ENCODE results near the gene HOTAIR. TPM values are rescaled to one million over a fixed set of nuclear protein-coding genes. Genes with fewer than 3 reads are reported as not detected.

HOTAIR gene
- total and polyA plus RNA-seq, 2 donors (not counting 1 experiment from before 2014, with no cell fraction given) = not detected

DNA sequence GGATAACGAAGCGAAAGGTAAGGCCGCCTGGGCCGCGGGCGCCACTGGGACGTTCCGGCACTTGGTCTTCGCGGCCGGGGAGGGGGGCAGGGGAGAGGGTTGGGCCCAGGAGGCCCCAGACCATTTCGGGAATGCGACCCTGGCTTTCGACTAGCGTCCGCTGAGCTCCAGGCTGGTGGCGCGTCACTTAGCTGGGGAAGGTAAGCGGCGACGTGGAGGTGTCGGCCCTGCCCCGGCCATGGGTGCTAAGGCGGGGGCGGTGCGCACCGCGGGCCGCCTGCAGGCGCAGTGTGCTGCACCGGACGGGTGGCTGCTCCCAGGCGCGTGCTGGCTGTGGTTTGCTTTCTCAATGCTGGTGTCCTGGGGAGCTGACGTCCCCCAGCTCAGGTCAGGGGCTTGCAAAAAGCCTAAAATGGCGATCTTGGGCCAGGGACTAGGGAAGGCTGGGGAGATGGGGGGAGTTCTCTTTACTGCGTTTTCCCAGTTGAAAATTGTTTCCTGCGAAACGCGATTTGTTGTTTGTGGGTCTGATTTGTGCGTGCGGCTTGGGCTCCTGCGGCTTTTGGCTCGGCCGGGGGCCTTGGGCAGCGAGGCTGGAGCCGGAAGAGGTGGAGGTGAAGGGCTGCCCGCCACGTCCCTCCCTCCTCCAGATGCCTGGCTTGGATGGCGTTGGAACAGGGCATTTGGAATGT, 11.4 kb upstream of the HOTAIR start:
- Histone ChIP-seq H2AFZ (ENCODE audit: low read length) (no peak overlapping the region), H3K27me3 (ENCODE audit: control insufficient read depth, insufficient read depth, low read length) (peaks cover 88% of the 10 kb centered on the region), H3K36me3 (ENCODE audit: control insufficient read depth, insufficient read depth, low read length) (no peaks in the 10 kb centered on the region), H3K9me3 (ENCODE audit: control insufficient read depth, insufficient read depth, low read depth, low read length) (no peaks in the 10 kb centered on the region), H3K4me3 (replicated peaks in 1 of 4; ENCODE audit: control extremely low read depth in 1 of 4, insufficient read depth in 1 of 4, low read depth in 3 of 4, low read length in 4 of 4) (no peak overlapping the region), H3K4me2 (ENCODE audit: extremely low read depth, insufficient read depth, low read length) (no peak overlapping the region), H3K79me2 (ENCODE audit: control insufficient read depth, insufficient read depth, low read length) (no peaks in the 10 kb centered on the region), H3K9ac (ENCODE audit: insufficient read depth, low read length) (no peak overlapping the region), H4K20me1 (ENCODE audit: control insufficient read depth, extremely low read depth, insufficient read depth, low read length) (no peaks in the 10 kb centered on the region), H3K27ac (ENCODE audit: insufficient read depth, low read length) (no peak overlapping the region), H3K4me1 (ENCODE audit: control insufficient read depth, extremely low read depth, insufficient read depth, low read length) (no peaks in the 10 kb centered on the region)
- no peak for DNase-seq (ENCODE audit: low read depth in 2 of 2)
- TF ChIP-seq, protein P1, sequence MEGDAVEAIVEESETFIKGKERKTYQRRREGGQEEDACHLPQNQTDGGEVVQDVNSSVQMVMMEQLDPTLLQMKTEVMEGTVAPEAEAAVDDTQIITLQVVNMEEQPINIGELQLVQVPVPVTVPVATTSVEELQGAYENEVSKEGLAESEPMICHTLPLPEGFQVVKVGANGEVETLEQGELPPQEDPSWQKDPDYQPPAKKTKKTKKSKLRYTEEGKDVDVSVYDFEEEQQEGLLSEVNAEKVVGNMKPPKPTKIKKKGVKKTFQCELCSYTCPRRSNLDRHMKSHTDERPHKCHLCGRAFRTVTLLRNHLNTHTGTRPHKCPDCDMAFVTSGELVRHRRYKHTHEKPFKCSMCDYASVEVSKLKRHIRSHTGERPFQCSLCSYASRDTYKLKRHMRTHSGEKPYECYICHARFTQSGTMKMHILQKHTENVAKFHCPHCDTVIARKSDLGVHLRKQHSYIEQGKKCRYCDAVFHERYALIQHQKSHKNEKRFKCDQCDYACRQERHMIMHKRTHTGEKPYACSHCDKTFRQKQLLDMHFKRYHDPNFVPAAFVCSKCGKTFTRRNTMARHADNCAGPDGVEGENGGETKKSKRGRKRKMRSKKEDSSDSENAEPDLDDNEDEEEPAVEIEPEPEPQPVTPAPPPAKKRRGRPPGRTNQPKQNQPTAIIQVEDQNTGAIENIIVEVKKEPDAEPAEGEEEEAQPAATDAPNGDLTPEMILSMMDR (conservative IDR thresholded peaks at IDR 0.05 in 1 of 2, IDR thresholded peaks at IDR 0.05 in 1 of 2; ENCODE audit: low read depth in 1 of 2, low read length in 2 of 2) = no peak
- TF ChIP-seq EZH2 (IDR thresholded peaks at IDR 0.05; ENCODE audit: low read length, missing control alignments) = peak; percentile 85

DNA sequence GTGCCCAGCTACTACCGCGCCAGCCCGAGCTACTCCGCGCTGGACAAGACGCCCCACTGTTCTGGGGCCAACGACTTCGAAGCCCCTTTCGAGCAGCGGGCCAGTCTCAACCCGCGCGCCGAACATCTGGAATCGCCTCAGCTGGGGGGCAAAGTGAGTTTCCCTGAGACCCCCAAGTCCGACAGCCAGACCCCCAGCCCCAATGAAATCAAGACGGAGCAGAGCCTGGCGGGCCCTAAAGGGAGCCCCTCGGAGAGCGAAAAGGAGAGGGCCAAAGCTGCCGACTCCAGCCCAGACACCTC, 10.9 kb upstream of the HOTAIR start:
- Histone ChIP-seq H3K4me3 (replicated peaks in 1 of 4; ENCODE audit: control extremely low read depth in 1 of 4, insufficient read depth in 1 of 4, low read depth in 3 of 4, low read length in 4 of 4) (no peak overlapping the region), H2AFZ (ENCODE audit: low read length) (no peak overlapping the region), H3K79me2 (ENCODE audit: control insufficient read depth, insufficient read depth, low read length) (no peaks in the 10 kb centered on the region), H3K9me3 (ENCODE audit: control insufficient read depth, insufficient read depth, low read depth, low read length) (no peaks in the 10 kb centered on the region), H3K27me3 (ENCODE audit: control insufficient read depth, insufficient read depth, low read length) (peaks cover 88% of the 10 kb centered on the region), H3K4me1 (ENCODE audit: control insufficient read depth, extremely low read depth, insufficient read depth, low read length) (no peaks in the 10 kb centered on the region), H3K4me2 (ENCODE audit: extremely low read depth, insufficient read depth, low read length) (no peak overlapping the region), H3K36me3 (ENCODE audit: control insufficient read depth, insufficient read depth, low read length) (no peaks in the 10 kb centered on the region), H4K20me1 (ENCODE audit: control insufficient read depth, extremely low read depth, insufficient read depth, low read length) (no peaks in the 10 kb centered on the region), H3K9ac (ENCODE audit: insufficient read depth, low read length) (no peak overlapping the region), H3K27ac (ENCODE audit: insufficient read depth, low read length) (no peak overlapping the region)
- DNase-seq (ENCODE audit: low read depth in 2 of 2) = no peak
- TF ChIP-seq, protein P1 (conservative IDR thresholded peaks at IDR 0.05 in 1 of 2, IDR thresholded peaks at IDR 0.05 in 1 of 2; ENCODE audit: low read depth in 1 of 2, low read length in 2 of 2) = no peak
- peak; percentile 40 for TF ChIP-seq EZH2 (IDR thresholded peaks at IDR 0.05; ENCODE audit: low read length, missing control alignments)

DNA sequence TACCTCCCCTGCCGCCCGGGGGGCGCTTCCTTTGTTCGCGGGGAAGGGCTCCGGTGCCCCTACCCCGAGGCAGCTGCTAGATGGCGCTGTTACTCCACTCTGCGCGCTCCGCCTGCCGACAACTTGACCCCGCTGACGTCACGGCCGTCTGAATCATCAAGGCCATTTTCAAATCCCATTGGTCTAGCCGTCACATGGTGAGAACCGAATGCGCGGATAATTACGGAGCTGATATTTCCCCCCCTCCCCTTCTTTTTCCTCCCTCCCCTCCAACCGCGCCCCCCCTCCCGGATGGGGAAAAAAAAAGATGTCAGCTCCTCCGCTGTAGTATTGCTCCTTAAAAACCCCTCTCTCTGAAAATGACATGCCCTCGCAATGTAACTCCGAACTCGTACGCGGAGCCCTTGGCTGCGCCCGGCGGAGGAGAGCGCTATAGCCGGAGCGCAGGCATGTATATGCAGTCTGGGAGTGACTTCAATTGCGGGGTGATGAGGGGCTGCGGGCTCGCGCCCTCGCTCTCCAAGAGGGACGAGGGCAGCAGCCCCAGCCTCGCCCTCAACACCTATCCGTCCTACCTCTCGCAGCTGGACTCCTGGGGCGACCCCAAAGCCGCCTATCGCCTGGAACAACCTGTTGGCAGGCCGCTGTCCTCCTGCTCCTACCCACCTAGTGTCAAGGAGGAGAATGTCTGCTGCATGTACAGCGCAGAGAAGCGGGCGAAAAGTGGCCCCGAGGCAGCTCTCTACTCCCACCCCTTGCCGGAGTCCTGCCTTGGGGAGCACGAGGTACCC, 10.3 kb upstream of the HOTAIR start, which contains the start of gene HOXC10:
TSS of gene HOXC10 (plus strand) at position 246 of the 791 bp plus-strand sequence. CDS start at position 360, 114 bp downstream.
- DNase-seq (ENCODE audit: low read depth in 2 of 2) = peak; percentile 49 to 77
- H3K4me2 ChIP-seq (ENCODE audit: extremely low read depth, insufficient read depth, low read length) = no peak within 1 kb of the TSS
- no peaks in the 10 kb centered on the region for H3K36me3 ChIP-seq (ENCODE audit: control insufficient read depth, insufficient read depth, low read length)
- H3K9ac ChIP-seq (ENCODE audit: insufficient read depth, low read length) = no peak within 1 kb of the TSS
- no peaks in the 10 kb centered on the region for H3K4me1 ChIP-seq (ENCODE audit: control insufficient read depth, extremely low read depth, insufficient read depth, low read length)
- no peak within 1 kb of the TSS for H3K27ac ChIP-seq (ENCODE audit: insufficient read depth, low read length)
- H3K9me3 ChIP-seq (ENCODE audit: control insufficient read depth, insufficient read depth, low read depth, low read length) = no peaks in the 10 kb centered on the region
- no peaks in the 10 kb centered on the region for H4K20me1 ChIP-seq (ENCODE audit: control insufficient read depth, extremely low read depth, insufficient read depth, low read length)
- H3K4me3 ChIP-seq (replicated peaks in 1 of 4; ENCODE audit: control extremely low read depth in 1 of 4, insufficient read depth in 1 of 4, low read depth in 3 of 4, low read length in 4 of 4) = peak within 1 kb of the TSS in 1 of 4 experiments; percentile 19
- no peak within 1 kb of the TSS for H2AFZ ChIP-seq (ENCODE audit: low read length)
- H3K27me3 ChIP-seq (ENCODE audit: control insufficient read depth, insufficient read depth, low read length) = peaks cover 88% of the 10 kb centered on the region
- TF ChIP-seq, protein P1 (conservative IDR thresholded peaks at IDR 0.05 in 1 of 2, IDR thresholded peaks at IDR 0.05 in 1 of 2; ENCODE audit: low read depth in 1 of 2, low read length in 2 of 2) = peak; percentile 25 to 54
- peak; percentile 91 for TF ChIP-seq EZH2 (IDR thresholded peaks at IDR 0.05; ENCODE audit: low read length, missing control alignments)
- no peaks in the 10 kb centered on the region for H3K79me2 ChIP-seq (ENCODE audit: control insufficient read depth, insufficient read depth, low read length)
